Activated B cell treated with CpG ODN at 0.5 μM for 24 hours (primary cell): ENCODE measurements around the gene GRM7. TPM values are rescaled to one million over a fixed set of nuclear protein-coding genes. Genes with fewer than 3 reads are reported as not detected.

Experiments used
- ATAC-seq: fragments of 200-7000 bp; cut with Tn5 transposase; one replicate; pipeline ENCODE4 v1.10.0; 2021; ENCODE audit warnings: low read depth, mild to moderate bottlenecking, moderate library complexity
- CTCF ChIA-PET: fragments of 350-600 bp; sonication (Branson Sonifier 250); formaldehyde crosslinking; loops from one replicate; lab custom pipeline; 2021; ENCODE audit warnings: antibody characterized with exemption; lab: Charles Lee
- POLR2A ChIA-PET: fragments of 350-600 bp; sonication (Branson Sonifier 250); formaldehyde crosslinking; loops from one replicate; lab custom pipeline; 2021; ENCODE audit warnings: antibody characterized with exemption; lab: Charles Lee
- DNase-seq: peaks from one replicate; pipeline ENCODE4 v3.0.0; 2022
- H3K27ac Mint-ChIP-seq: one replicate; pipeline ENCODE4 v1.8.0; 2020; ENCODE audit warnings: mixed read lengths
- H3K27me3 Mint-ChIP-seq: one replicate; pipeline ENCODE4 v1.8.0; 2021; ENCODE audit warnings: mixed read lengths
- H3K36me3 Mint-ChIP-seq: one replicate; pipeline ENCODE4 v1.8.0; 2021; ENCODE audit warnings: low read depth, mixed read lengths
- H3K4me1 Mint-ChIP-seq: one replicate; pipeline ENCODE4 v1.8.0; 2021; ENCODE audit warnings: mixed read lengths
- H3K4me3 Mint-ChIP-seq: one replicate; pipeline ENCODE4 v1.8.0; 2020; ENCODE audit warnings: mild to moderate bottlenecking, mixed read lengths
- H3K9me3 Mint-ChIP-seq: one replicate; pipeline ENCODE4 v1.8.0; 2020; ENCODE audit warnings: mixed read lengths
- intact Hi-C: fragments of 100-400 bp; cut with micrococcal nuclease; formaldehyde crosslinking; loops from one replicate; pipeline ENCODE4 v1.15.1; 2024
- total RNA-seq: library from RNA; stranded (reverse); gene quantifications from 2 replicates; pipeline ENCODE4 v1.2.3, GENCODE V29; 2022
- TF ChIP-seq, protein P1 (sequence below): fragments of 200-600 bp; IDR thresholded peaks from one replicate; pipeline ENCODE4 v1.8.0; 2022; ENCODE audit warnings: antibody characterized with exemption, mild to moderate bottlenecking

Gene GRM7
- total RNA-seq, 1 donor from 2014 or later: not detected

GRCh38 chr3:7332696-7333095 lies 471.8 kb downstream of the GRM7 start:
- DNase-seq (no peak), ATAC-seq (no peak)
- no peaks in the 10 kb centered on the region for H3K36me3 Mint-ChIP-seq
- CTCF ChIA-PET: no interaction called here
- TF ChIP-seq, protein P1, sequence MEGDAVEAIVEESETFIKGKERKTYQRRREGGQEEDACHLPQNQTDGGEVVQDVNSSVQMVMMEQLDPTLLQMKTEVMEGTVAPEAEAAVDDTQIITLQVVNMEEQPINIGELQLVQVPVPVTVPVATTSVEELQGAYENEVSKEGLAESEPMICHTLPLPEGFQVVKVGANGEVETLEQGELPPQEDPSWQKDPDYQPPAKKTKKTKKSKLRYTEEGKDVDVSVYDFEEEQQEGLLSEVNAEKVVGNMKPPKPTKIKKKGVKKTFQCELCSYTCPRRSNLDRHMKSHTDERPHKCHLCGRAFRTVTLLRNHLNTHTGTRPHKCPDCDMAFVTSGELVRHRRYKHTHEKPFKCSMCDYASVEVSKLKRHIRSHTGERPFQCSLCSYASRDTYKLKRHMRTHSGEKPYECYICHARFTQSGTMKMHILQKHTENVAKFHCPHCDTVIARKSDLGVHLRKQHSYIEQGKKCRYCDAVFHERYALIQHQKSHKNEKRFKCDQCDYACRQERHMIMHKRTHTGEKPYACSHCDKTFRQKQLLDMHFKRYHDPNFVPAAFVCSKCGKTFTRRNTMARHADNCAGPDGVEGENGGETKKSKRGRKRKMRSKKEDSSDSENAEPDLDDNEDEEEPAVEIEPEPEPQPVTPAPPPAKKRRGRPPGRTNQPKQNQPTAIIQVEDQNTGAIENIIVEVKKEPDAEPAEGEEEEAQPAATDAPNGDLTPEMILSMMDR: no peak
- H3K27me3 Mint-ChIP-seq: no peaks in the 10 kb centered on the region
- no peaks in the 10 kb centered on the region for H3K4me1 Mint-ChIP-seq
- H3K9me3 Mint-ChIP-seq: peaks cover 21% of the 10 kb centered on the region
- H3K4me3 Mint-ChIP-seq: no peak overlapping the region
- H3K27ac Mint-ChIP-seq: no peak overlapping the region
- POLR2A ChIA-PET: no interaction called here
- intact Hi-C loops: no loop called here

DNA sequence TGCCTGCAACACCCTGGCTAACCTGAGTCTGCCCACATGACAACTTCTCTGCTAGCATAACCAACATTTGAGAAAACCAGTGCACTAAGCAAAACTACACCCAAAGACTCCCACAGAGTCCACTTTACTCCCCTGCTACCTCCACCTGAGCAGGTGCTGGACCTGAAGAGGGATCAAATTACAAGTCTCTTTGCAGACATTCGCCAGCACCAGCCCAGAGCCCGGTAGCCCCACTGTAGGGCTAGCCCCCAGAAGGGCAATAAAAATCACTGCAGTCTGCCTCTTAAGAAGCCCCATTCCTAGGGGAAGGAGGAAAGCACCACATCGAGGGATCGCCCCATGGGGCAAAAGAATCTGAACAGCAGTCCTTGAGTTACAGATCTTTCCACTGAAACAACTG lies 472.2 kb downstream of the GRM7 start:
- intact Hi-C loops: no loop called here
- TF ChIP-seq, protein P1: no peak
- ATAC-seq (no peak), DNase-seq (no peak)
- POLR2A ChIA-PET: no interaction called here
- Mint-ChIP-seq H3K27me3 (no peaks in the 10 kb centered on the region), H3K4me1 (no peaks in the 10 kb centered on the region), H3K36me3 (no peaks in the 10 kb centered on the region), H3K4me3 (no peak overlapping the region), H3K9me3 (peaks cover 23% of the 10 kb centered on the region), H3K27ac (no peak overlapping the region)
- CTCF ChIA-PET: no interaction called here

DNA sequence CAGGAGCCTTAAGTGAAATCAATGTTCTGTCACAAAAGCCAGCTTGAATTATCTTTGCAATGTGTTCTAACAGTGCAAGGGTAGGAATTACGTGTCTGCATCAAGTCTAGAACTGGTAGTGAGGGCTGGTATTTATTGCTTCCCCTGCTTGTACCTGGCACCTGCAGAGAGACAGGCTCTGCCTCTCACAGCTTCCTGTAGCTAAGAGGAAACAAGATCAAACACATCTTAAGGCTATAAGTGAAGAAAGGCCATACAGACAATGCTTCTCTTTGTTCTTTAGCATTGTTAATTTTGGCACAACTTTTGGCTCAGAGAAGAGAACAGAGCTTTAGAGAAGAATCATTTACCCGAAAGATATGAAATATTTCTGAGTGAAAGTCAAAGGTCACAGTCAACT lies 479.9 kb downstream of the GRM7 start:
- intact Hi-C loops: no loop called here
- Mint-ChIP-seq H3K4me1 (no peaks in the 10 kb centered on the region), H3K36me3 (no peaks in the 10 kb centered on the region), H3K27ac (no peak overlapping the region), H3K9me3 (peaks cover 13% of the 10 kb centered on the region), H3K4me3 (no peak overlapping the region), H3K27me3 (no peaks in the 10 kb centered on the region)
- no peak for DNase-seq
- ATAC-seq: no peak
- ChIA-PET CTCF (no interaction called here), POLR2A (no interaction called here)
- TF ChIP-seq, protein P1: no peak

GRCh38 chr3:7346364-7346763 lies 485.4 kb downstream of the GRM7 start:
- H3K27me3 Mint-ChIP-seq: no peaks in the 10 kb centered on the region

DNA sequence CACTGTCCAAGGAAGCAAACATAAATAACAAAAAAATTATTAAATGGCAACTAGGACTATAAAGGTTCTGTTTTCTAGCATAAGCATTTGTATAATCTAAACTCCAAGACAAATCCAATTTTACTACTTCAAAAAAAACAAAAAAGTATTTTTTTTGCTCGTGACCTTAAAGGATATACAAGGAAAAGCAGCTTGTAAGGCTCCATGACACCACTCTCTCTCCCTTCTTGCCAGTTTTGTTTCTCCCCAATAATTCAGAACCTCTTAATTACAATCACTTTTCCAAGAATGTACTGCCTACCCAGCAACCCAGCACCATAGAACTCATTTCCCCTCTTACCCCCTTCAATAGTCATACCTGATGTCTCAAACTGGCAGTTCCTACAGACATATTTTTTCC lies 496.2 kb downstream of the GRM7 start:
- ATAC-seq (no peak), DNase-seq (no peak)
- POLR2A ChIA-PET: no interaction called here
- Mint-ChIP-seq H3K4me3 (no peak overlapping the region), H3K4me1 (no peaks in the 10 kb centered on the region), H3K36me3 (no peaks in the 10 kb centered on the region), H3K27me3 (no peaks in the 10 kb centered on the region), H3K27ac (no peak overlapping the region), H3K9me3 (no peaks in the 10 kb centered on the region)
- TF ChIP-seq, protein P1: no peak
- CTCF ChIA-PET: no interaction called here
- intact Hi-C loops: no loop called here

More at GRCh38 chr3:7346364-7346763, 485.4 kb downstream of the GRM7 start:
- Mint-ChIP-seq H3K4me1 (no peaks in the 10 kb centered on the region), H3K27ac (no peak overlapping the region), H3K4me3 (no peak overlapping the region), H3K9me3 (peaks cover 3% of the 10 kb centered on the region), H3K36me3 (no peaks in the 10 kb centered on the region)
- intact Hi-C loops: no loop called here
- ChIA-PET POLR2A (no interaction called here), CTCF (no interaction called here)
- ATAC-seq (no peak), DNase-seq (no peak)
- TF ChIP-seq, protein P1: no peak
